ENCODE measurements around the gene DIAPH1. TPM values are rescaled to one million over a fixed set of nuclear protein-coding genes. Genes with fewer than 3 reads are reported as not detected.
A peak's percentile ranks its signal among the peaks of the same experiment; 100 is the strongest.

The DIAPH1 gene
- total RNA-seq, 1 experiment from 2014 or later = 157 TPM

DNA sequence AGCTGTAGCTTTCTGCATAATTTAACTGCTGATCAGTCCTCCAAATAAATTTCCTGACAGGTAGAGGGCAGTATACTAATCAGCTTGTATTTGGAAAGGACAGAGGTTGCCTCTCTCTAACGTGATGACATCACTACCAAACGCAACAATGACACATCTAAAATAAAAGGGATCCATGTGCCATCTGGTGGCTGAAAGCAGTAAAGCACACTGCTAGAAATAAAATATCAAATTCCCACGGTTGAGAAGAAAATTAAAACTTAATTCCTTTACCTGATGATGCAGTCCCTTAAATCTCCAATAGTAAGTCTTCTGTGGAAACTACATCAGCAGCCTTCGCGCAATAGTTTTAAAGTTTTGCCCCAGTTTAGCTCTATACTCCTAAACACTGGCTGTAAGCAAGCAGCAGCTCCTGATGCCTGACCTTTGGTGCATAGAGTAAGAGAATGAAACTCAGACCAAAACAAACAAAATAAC, 54.5 kb downstream of the DIAPH1 start:
- Histone ChIP-seq H3K4me1 (replicated peaks; ENCODE audit: insufficient read depth) (peaks cover 5% of the 10 kb centered on the region; the same call in 1 of the 2 replicates), H3F3A (ENCODE audit: insufficient read depth, low read depth) (peaks cover 56% of the 10 kb centered on the region), H4K20me1 (ENCODE audit: insufficient read depth) (no peaks in the 10 kb centered on the region), H3K9me2 (ENCODE audit: insufficient read depth) (no peaks in the 10 kb centered on the region), H3K4me3 (no peak overlapping the region), H3K36me3 (ENCODE audit: low read depth) (peaks cover 24% of the 10 kb centered on the region), H3K4me2 (peak overlapping the region; percentile 48; the same call in 1 of the 2 replicates), H3K79me2 (ENCODE audit: low read depth) (no peaks in the 10 kb centered on the region), H3K9me3 (ENCODE audit: insufficient read depth, low read depth) (no peaks in the 10 kb centered on the region), H3K27me3 (ENCODE audit: insufficient read depth, low read depth) (no peaks in the 10 kb centered on the region), H2AFZ (no peak overlapping the region), H3K27ac (peak overlapping the region; percentile 85)
- intact Hi-C loops (cut with micrococcal nuclease; ENCODE audit: unreplicated experiment) = loop anchor here (1.0 to 5.0 kb wide), 6 partner anchors 39 to 482 kb away; partner anchors contain the start of genes PCDHB14, PCDHGB1 and PCDHGB7
- DNase-seq = peak; percentile 41 to 89
- POLR2A ChIA-PET (ENCODE audit: unreplicated experiment) = interaction anchor here (0.6 to 0.8 kb wide), 3 partner anchors 143 to 314 kb away, joined by 7 to 12 read pairs (median 7); partner anchors contain the start of gene PCDHGA11
- TF ChIP-seq, protein P1, sequence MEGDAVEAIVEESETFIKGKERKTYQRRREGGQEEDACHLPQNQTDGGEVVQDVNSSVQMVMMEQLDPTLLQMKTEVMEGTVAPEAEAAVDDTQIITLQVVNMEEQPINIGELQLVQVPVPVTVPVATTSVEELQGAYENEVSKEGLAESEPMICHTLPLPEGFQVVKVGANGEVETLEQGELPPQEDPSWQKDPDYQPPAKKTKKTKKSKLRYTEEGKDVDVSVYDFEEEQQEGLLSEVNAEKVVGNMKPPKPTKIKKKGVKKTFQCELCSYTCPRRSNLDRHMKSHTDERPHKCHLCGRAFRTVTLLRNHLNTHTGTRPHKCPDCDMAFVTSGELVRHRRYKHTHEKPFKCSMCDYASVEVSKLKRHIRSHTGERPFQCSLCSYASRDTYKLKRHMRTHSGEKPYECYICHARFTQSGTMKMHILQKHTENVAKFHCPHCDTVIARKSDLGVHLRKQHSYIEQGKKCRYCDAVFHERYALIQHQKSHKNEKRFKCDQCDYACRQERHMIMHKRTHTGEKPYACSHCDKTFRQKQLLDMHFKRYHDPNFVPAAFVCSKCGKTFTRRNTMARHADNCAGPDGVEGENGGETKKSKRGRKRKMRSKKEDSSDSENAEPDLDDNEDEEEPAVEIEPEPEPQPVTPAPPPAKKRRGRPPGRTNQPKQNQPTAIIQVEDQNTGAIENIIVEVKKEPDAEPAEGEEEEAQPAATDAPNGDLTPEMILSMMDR (conservative IDR thresholded peaks at IDR 0.05) = peak; percentile 97
- TF ChIP-seq EZH2 (IDR thresholded peaks at IDR 0.05; ENCODE audit: low read depth) = no peak
- CTCF ChIA-PET = interaction anchor here (0.5 to 1.6 kb wide), 20 partner anchors 10 to 1271 kb away, joined by 3 to 9 read pairs (median 4); partner anchors contain the start of genes ARAP3, DIAPH1, HDAC3 and PCDHB10
- BruUV-seq (replicated peaks) = no TSS peak

DNA sequence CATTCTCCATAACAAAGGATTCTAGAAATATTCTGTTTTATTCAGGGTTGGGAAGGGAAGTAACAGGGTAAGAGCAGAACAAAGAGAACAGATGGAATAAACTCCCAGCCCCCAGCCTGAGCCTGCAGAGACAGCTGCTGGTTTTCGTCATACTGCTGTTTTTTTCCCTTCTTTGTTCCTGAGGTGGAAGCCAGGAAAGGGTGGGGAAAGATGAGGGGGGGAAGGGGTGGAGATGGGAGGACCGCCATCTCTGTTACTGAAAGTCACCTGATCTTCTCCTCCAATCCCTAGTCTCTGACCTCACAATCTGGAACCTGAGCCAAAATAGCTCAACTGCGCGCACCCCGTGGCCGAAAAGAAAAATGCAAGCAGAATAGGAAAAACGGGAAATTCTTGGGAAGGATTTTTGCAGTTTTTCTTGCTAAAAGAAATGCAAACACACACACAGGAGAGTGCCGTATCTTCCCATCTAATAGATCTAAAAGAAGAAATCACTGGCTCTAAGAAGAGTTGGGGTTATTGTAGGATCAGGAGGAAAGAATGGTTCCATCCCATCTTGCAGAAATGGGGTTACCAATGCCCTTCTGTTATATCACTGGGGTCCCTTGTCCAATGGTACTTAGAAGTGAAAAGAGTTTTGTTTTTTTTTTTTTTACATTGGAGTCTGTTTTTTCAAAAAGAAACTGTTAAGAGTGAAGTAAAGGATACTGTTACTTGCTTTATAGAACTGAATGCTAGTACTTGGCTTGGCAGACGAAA, 57.9 kb downstream of the DIAPH1 start:
- DNase-seq = peak in 1 of 2 experiments; percentile 23
- no peak for TF ChIP-seq EZH2 (IDR thresholded peaks at IDR 0.05; ENCODE audit: low read depth)
- TF ChIP-seq, protein P1 (conservative IDR thresholded peaks at IDR 0.05) = peak; percentile 53; the same call in 1 of the 2 replicates
- Histone ChIP-seq H3K9me2 (ENCODE audit: insufficient read depth) (no peaks in the 10 kb centered on the region), H3K4me2 (0 out of 2 replicates have a peak overlapping the region, but pooled peaks have one; percentile 4), H3K9me3 (ENCODE audit: insufficient read depth, low read depth) (no peaks in the 10 kb centered on the region), H3K79me2 (ENCODE audit: low read depth) (no peaks in the 10 kb centered on the region), H4K20me1 (ENCODE audit: insufficient read depth) (no peaks in the 10 kb centered on the region), H3K4me1 (replicated peaks; ENCODE audit: insufficient read depth) (peaks cover 5% of the 10 kb centered on the region; the same call in 1 of the 2 replicates), H3K27me3 (ENCODE audit: insufficient read depth, low read depth) (no peaks in the 10 kb centered on the region), H3K27ac (peak overlapping the region; percentile 27), H3F3A (ENCODE audit: insufficient read depth, low read depth) (peaks cover 39% of the 10 kb centered on the region), H3K4me3 (no peak overlapping the region), H3K36me3 (ENCODE audit: low read depth) (peaks cover 29% of the 10 kb centered on the region), H2AFZ (no peak overlapping the region)
- POLR2A ChIA-PET (ENCODE audit: unreplicated experiment) = no interaction called here
- intact Hi-C loops (cut with micrococcal nuclease; ENCODE audit: unreplicated experiment) = loop anchor here (5.0 kb wide), 3 partner anchors 209 to 479 kb away; partner anchors contain the start of gene PCDHGB1
- CTCF ChIA-PET = interaction anchor here (0.6 kb wide), 3 partner anchors 153 to 476 kb away, joined by 3 to 5 read pairs (median 3); partner anchors contain the start of genes PCDHGB3 and PCDHGB6
- no TSS peak for BruUV-seq (replicated peaks)

DNA sequence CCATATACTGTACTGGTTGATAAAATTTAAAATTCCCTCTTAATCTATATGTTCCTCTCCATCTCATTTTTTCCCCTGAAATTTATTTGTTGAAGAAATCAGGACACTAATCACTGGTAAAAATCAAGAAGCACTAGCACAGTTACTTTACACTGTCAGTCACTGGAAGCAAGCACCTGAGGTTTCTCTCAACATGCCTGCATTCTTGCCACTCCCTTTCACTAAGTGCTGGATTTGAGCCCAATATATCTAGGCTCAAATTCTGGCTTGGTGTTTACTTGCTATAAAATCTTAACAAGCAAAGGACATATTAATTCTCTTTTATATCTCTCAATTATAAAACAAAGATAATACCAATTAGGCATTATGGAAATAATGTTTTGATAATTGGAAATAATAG, 58.6 kb downstream of the DIAPH1 start:
- H3K4me2 ChIP-seq = 0 out of 2 replicates have a peak overlapping the region, but pooled peaks have one; percentile 4
- peaks cover 36% of the 10 kb centered on the region for H3F3A ChIP-seq (ENCODE audit: insufficient read depth, low read depth)
- TF ChIP-seq EZH2 (IDR thresholded peaks at IDR 0.05; ENCODE audit: low read depth) = no peak
- TF ChIP-seq, protein P1 (conservative IDR thresholded peaks at IDR 0.05) = no peak
- intact Hi-C loops (cut with micrococcal nuclease; ENCODE audit: unreplicated experiment) = loop anchor here (5.0 kb wide), 3 partner anchors 208 to 478 kb away; partner anchors contain the start of gene PCDHGB1
- peak overlapping the region; percentile 27 for H3K27ac ChIP-seq
- no peaks in the 10 kb centered on the region for H3K27me3 ChIP-seq (ENCODE audit: insufficient read depth, low read depth)
- peaks cover 5% of the 10 kb centered on the region; the same call in 1 of the 2 replicates for H3K4me1 ChIP-seq (replicated peaks; ENCODE audit: insufficient read depth)
- no TSS peak for BruUV-seq (replicated peaks)
- ChIA-PET POLR2A (ENCODE audit: unreplicated experiment) (no interaction called here), CTCF (interaction anchor here (0.6 kb wide), 1 partner anchor 152 kb away, joined by 5 read pairs; the partner anchor contains the start of gene PCDHGB6)
- H3K4me3 ChIP-seq = no peak overlapping the region
- peaks cover 29% of the 10 kb centered on the region for H3K36me3 ChIP-seq (ENCODE audit: low read depth)
- no peaks in the 10 kb centered on the region for H3K79me2 ChIP-seq (ENCODE audit: low read depth)
- no peaks in the 10 kb centered on the region for H3K9me2 ChIP-seq (ENCODE audit: insufficient read depth)
- H2AFZ ChIP-seq = no peak overlapping the region
- H4K20me1 ChIP-seq (ENCODE audit: insufficient read depth) = no peaks in the 10 kb centered on the region
- DNase-seq = no peak
- no peaks in the 10 kb centered on the region for H3K9me3 ChIP-seq (ENCODE audit: insufficient read depth, low read depth)

Data from PC-9 (cell line).